ENCODE data around the gene ELL.
"Not testable (repeated sequence)": the region's sequence is repeated elsewhere in the genome, so short reads cannot be mapped to it uniquely, and the experiment has no call there.

ELL gene

DNA sequence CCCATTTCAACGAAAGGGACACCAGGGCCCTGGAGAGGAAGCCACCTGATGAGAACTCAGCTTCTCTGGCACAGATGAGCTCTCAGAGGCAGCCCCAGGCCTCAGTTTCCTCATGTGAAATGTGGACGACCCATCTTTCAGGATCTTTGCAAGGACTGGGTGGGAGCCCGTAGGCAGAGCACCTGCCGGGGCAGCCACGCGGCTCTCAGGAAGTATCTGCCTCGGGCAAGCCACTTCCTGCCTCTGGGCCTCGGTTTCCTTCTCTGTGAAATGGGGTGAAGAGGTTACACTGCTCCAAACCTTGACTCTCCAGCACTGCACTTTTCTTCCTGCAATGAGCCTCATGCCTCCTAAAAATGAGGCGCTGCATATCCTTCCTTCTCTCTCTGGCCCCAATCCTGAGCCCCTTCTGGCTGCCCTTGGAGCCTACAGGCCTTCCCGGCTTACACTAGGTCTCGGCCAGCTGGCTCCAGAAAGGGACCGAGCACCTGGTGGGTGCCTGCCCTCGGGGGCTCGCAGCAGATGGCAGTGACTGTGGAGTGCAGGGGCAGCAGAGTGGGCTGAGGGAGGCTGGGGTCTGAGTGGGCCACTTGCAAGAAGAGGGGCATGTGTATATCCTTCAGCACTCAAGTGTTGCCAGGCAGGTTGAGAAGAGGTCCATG, 99.2 kb downstream of the ELL start:
- no peak for DNase-seq (ENCODE audit: low read depth)

DNA sequence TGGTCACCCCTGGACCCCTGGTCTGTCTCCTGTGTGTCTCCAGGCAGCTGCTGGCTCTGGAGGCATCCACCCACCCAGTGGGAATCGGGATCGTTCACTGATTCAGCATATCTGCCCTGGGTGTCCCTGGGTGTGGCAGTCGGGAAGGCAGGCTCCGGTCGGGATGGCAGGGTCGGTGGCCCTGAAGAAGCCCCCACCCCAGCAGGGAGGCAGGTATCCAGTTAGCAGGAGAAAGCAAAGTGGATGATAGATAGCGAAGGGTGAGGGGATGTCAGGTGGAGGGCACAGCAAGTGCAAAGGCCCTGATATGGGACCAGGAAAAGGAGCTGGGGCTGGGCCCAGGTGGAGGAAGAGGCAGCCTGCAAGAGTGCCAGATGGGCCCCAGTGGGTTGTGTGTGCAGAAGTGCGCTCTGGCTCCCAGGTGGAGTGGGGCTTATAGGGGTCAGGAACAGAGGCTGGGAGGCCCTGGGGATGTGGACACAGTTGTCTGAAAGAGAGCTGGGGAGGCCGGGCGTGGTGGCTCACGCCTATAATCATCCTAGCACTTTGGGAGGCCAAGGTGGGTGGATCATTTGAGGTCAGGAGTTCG, 100.4 kb downstream of the ELL start:
- no peak for DNase-seq (ENCODE audit: low read depth)

DNA sequence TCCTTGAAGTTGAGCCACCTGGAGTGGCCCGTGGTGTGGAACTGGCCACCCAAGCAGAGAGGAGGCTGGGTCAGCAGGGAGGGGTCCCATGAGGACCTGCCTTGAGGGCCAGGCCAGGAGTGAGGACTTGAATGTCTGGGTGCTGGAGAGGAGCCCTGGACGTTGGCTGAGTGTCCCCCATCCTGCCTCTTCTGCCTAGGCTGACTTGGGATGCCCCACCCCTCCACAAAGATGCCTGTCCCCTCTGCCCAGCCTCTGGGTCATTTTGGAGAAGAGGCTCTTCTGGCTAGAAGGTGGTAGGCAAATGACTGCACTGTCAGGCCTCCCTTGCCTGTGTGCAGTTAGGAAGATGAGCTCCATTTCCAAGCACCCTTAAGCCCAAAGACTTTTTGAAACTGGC, 100.9 kb downstream of the ELL start:
- no peak for DNase-seq (ENCODE audit: low read depth)

DNA sequence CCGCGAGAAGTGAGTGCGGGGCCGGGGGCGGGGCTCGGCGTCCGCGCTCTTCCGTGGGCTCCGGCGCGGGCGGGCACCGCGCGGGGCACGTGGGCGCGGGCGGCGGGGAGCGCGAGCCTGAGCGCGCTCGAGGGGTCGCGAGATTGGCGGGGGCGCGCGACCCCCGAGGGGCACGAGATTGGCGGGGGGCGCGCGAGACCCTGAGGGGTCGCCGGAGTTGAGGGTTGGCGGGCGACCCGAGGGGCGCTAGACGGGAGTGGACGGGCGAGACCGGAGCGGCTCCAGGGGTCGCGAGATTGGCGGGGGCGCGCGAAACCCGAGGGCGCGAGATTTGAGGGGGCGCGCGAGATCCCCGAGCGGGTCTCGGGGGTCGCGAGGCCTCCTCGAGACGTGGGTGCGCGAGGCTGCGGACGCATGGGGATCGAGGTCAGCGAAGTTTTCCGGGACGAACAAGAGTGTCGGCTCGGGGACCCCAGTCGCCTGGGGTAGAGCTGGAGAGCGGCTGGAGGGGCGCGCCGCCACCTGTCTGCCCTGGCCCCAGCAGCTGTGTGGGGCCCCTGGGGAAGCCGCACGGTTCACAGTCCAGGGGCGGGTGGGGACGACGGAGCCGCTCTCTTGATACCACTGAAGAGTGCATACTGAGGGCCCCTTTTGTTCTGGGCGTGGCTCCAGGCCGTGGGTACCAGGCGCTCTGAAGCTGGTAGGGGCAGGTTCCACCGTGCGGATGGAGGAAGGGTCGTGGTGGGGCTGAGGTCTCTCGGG, 102.0 kb downstream of the ELL start:
- DNase-seq (ENCODE audit: low read depth), result no peak

DNA sequence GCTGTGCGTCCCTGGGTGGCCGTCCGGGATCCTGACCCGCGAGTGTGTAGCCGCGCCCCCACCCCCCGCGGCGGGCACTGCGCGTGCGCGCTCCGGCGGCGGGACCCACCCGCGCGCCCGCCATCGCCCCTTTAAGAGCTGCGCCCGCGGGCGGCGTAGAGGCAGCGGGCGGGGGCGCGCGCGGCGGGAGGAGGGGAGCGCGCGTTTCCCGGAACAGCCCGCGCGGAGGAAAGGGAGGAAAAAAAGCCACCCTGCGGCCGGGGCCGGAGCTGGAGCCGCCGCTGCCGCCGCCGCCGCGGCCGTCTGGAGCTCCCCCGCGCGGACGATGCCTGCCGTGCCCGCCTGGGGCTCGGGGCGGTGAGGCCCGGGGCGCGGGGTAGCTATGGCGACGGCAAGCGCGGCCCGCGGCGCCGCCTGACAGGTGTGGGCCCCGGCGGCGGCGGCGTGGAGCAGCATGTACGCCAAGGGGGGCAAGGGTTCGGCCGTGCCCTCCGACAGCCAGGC, 102.6 kb downstream of the ELL start, which contains the start of gene SSBP4:
TSS of gene SSBP4 (plus strand) at position 204 of the 504 bp plus-strand sequence. CDS start at position 455, 251 bp downstream.
- no peak for DNase-seq (ENCODE audit: low read depth)

DNA sequence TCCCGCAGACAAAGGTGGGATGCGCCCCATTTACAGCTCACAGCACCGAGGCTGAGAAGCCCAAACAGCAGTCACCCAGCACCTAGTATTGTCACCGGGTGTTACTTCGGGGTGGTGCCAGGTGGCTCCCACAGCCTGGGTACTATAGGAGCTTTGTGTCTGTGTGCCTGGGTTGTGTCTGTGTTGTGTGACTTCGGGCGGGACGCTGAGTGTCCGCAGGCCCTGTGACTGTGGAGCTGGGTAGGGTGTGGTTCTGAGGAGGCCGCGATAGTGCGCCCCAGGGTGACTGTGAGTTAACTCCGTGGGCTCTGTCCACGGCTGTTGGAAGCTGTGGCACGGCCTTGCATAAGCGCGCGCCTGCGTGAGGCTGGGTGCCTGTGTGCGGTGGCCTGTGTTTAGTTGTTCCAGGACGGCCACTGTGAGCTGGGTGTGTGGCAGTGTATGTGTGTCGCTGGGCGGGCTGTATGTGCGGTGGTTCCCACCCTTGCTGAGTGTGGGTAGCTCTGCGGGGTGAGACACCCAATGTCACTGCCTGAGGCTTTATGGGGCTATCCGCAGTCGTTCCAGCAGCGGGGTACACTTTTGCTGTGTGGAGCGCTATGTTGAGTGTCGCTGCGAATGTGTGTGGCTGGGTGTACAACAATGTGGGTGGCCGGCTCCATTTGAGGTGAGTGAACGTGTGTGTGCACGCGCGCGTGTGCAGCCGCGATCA, 103.2 kb downstream of the ELL start:
- no peak for DNase-seq (ENCODE audit: low read depth)

DNA sequence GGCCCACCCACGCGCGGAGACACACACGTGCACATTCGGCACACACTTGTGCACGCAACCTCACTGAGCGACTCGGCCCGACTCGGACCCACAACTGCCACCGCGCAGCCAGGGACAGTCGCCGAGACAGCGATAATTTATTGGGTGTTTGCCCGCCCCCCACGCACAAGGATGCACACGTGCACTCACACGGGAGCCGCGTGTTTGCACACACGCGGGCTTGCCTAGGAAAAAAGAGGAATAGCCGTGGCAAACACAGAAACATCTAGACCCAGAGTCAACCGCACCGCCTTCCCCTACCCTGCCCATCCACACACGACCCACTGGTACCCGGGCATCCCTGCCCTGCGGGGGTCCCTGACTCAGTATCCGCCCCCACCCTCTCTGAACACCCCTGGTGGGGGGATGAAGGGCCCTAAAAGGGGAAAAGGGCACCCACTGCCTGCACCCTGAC, 103.8 kb downstream of the ELL start:
- no peak for DNase-seq (ENCODE audit: low read depth)

DNA sequence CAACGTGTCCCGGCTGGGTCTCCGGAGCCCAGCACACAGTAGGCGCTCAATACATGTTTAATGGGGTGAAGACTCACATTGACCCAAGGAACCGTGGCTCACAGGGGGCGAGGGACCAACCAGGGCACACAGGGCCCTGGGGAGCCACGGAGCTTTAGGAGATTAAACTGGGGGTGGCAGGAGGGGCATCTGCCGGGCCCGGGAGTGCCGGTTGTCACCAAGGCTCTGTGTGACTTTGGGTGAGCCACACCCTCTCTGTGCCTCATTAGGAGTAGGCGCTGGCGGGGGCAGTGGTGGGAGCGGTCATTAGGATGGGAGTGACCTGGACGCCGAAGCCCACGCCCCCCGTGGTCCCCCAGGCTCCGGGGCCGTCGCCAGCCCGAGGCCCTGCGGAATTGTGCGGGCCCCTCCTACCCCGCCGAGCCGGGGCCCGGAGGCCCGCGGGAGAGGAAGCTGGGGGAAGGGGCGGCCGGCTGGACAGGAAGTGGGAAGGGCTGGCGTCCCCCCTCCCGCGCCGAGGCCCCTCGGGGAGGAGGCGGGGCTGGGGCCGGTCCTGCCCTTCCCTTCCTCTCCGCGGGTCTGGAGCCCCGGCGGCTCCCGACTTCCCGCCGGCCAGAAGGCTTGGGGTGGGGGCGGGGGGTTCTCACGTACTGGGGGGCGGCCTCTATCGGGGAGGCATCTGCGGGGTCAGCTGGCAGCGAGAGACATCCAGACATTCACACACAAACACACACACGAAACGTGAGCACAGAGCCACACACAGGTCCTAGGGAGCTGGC, 104.4 kb downstream of the ELL start:
- DNase-seq (ENCODE audit: low read depth), result no peak

DNA sequence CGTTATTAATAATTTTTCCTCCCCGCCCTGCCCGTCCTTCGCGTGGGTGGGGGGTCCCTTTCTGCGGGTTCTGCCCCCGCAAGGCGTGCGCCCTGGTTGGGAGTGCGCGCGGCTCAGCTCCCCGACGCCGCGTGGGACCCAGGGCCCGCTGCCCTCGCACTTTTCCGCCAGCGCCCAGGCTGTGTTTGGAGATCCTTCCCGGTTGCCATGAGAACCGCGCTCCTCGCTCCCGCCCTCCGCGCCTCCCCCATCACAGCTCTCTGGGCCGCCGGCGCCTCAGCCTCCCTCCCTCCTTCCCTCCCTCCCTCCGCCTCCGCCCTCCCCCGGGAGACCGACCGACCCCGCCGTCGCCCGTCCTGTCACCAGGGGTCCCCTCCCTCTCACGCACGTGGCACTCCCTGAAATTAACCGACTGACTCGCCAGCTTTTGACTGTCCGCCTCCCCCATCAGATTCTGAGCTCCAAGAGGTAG, 105.1 kb downstream of the ELL start:
- no peak for DNase-seq (ENCODE audit: low read depth)

DNA sequence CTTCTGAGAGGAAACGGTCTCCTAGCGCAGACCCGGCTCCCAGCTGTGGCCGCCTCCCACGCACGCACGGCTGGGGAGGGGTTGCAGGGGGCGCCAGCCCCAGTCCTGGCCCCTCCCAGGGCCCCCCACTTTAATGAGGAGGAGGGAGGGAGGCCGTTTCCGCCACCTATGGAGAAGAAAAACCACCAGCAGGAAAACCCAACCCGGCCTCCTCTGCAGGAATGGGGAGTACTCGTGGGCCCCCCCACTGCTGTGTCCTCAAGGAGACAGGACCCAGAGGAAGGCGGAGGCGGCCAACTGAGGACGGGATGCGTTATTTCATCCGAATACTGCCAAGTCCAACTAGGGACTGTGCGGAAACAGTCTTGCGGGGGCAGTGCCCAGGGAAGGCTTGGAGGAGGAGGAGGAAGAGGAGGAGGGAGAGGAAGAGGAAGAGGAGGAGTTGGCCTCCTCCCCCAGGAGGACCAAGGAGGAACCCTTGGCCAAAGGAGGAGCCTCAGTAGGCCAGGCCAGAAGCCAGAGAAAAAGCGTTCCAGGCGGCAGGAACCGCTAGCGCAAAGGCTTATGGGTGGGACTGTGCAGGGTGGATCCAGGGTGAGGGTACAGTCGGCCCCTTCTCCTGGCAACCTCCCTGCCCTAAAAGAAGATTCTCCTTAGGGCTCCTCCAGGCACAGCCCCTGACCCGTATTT, 106.5 kb downstream of the ELL start:
- DNase-seq (ENCODE audit: low read depth), result no peak

DNA sequence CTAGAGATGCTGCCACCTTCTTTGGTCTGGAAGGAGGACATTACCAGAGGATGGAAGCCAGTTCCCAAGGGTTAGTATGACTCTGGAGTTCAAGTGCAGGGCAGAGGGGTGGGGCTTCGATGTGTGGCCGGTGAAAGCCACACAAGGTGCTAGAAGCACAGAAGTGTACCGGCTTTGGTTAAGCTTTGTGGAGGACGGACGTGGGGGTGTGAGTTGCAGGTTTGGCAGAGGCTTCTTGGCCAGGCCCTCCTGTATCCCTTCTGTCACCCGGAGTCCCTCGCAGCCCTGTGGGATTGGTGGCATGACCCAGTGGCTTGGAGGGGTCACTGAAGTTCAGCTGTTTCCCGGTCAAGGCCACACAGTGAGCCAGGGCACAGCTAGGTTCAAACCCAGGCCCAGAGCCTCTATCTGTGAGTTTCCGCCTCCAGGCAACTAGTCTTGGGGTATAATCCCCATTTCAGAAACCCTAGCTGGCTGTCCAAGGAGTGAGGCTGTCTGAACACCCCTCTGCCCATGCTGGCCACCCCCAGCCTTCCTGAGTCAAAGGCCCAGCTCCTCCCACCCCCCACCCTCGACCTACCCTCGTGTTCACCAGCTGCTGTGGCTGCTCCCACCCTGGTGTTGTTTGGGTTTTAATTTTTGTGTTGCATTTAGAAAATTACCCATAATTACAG, 107.2 kb downstream of the ELL start:
- no peak for DNase-seq (ENCODE audit: low read depth)

DNA sequence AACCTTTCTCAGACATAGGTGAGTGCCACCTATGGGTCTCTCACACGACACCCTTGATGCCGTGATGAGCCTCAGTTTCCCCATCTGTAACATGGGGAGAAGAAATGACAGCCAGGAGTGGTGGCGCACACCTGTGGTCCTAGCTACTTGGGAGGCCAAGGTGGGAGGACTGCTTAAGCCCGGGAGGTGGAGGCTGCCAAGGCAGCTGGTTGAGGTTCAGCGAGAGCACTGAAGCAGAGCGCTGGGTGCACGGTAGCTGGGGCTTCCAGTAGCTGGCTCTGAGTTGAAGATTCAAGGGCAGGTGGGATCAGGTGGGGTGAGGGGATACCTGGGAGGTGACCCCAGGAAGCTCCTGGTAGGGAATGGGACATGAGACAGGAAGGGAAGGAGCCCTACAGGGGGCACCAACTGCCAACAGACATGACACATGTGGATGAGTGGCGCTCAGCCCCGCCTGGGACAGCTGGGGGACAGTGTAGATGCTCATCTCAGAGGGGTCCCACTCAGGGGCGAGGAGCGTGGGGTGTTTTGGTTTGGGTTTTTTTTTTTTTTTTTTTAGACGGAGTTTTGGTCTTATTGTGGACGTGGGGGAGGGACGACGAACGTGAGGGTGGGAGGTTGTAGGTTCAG, 109.1 kb downstream of the ELL start:
- DNase-seq (ENCODE audit: low read depth), result no peak

DNA sequence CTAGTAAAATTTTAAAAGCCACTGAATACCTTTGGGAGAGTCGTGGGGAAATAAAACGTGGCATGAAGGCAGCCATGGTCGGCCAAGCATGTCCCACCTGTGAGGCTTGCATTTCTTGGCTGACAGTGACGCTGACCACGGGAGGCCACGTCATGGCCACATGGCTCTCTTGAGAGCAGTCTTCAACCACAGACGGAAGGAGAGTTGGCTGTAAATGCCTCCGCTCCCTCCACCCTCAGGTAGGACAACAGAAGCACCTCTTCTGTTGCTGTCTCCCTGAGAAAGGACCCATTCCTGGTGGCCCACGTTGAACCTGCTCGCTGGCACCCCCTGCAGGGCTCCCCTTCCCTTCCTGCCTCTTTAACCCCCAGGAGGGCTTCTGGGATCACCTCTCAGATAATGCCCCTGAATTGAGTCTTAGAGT, 113.8 kb downstream of the ELL start:
- no peak for DNase-seq (ENCODE audit: low read depth)

DNA sequence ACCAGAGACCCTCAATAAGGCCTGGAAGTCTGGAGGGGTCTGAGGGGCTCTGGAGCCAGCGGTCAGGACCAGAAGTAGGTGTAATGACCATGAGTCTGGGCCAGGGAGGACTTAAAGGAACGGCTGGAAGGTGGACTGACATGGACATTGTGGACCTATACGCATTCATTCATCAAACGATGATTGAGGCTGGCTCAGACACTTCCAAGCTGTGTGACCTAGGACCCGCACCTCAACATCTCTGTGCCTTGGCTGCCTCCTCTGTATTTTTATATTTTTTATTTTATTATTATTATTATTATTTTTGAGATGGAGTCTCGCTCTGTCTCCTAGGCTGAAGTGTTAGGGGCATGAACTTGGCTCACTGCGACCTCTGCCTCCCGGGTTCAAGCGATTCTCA, 115.1 kb downstream of the ELL start:
- DNase-seq (ENCODE audit: low read depth), result no peak

DNA sequence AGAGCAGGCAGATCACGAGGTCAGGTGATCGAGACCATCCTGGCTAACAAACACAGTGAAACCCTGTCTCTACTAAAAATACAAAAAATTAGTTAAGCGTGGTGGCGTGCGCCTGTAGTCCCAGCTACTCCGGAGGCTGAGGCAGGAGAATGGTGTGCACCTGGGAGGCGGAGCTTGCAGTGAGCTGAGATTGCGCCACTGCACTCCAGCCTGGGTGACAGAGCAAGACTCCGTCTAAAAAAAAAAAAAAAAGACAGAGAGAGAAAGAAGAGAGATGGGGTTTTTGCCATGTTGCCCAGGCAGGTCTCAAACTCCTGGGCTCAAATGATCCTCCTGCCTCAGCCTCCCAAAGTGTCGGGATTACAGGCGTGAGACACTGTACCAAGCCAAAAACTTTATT, 116.1 kb downstream of the ELL start:
- not testable (repeated sequence) for DNase-seq (ENCODE audit: low read depth)

DNA sequence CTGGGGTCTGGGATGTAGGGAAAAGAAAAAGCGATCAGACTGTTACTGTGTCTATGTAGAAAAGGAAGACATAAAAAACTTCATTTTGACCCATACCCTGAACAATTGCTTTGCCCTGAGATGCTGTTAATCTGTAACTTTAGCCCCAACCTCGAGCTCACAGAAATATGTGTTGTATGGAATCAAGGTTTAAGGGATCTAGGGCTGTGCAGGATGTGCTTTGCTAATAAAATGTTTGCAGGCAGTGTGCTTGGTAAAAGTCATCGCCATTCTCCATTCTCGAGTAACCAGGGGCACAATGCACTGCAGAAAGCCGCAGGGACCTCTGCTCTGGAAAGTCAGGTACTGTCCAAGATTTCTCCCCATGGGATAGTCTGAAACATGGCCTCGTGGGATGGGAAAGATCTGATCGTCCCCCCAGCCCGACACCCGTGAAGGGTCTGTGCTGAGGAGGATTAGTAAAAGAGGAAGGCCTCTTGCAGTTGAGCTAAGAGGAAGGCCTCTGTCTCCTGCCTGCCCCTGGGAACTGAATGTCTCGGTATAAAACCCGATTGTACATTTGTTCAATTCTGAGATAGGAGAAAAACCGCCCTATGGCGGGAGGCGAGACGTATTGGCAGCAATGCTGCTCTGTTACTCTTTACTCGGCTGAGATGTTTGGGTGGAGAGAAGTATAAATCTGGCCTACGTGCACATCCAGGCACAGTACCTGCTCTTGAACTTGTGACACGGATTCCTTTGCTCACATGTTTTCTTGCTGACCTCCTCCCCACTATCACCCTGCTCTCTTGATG, 119.2 kb downstream of the ELL start:
- not testable (repeated sequence) for DNase-seq (ENCODE audit: low read depth)

DNA sequence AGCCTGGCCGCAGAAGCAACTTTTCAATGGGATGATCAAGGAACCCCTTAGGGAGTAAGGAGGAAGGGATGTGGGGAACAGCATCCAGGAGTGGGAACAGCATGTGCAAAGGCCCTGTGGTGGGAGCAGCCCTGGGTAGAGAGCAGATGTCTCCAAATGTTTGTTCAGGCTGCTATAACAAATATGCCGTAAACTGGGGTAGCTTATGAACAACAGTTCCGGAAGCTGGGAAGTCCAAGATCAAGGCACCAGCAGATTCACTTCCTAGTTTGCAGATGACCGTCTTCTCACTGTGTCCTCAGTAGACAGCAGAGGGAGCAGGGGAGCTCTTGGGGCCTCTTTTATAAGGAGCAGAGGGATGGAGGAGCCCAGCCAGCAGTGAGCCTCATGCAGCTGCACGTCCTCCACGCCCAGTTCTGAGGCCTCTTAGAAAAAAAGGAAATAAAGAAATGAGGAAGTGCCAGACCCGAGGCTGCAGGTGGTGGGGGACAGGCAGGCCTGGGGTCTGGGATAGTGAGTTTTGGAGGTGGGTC, 120.2 kb downstream of the ELL start:
- no peak for DNase-seq (ENCODE audit: low read depth)

DNA sequence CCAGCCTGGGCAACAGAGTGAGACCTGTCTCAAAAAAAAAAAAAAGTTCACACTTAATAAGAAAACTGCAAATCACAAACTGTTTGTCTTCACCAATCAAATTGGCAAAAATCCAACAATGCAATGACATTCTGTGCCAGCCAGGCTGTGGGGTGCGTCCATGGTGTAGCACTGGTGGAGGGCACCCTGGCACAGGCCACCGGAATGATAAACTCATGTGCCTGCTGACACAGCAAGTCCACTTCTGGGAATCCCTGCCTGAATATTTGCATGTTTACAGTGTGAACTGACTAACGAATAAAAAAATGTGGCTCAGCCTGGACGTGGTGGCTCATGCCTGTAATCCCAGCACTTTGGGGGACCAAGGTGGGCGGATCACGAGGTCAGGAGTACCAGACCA, 122.9 kb downstream of the ELL start:
- DNase-seq (ENCODE audit: low read depth), result no peak

Measured in HS-27A (cell line).